GM12878 (cell line): ENCODE data around the gene ACVR1B. TPM values are rescaled to one million over a fixed set of nuclear protein-coding genes. Genes with fewer than 3 reads are reported as not detected.

Experiments used
- ATAC-seq: fragments of 200-7000 bp; cut with Tn5 transposase; 3 replicates; pipeline ENCODE4 v1.9.1; 2020; ENCODE audit warnings: mild to moderate bottlenecking, moderate library complexity
- BruUV-seq: library from RNA; stranded (reverse); fragments of 400-500 nt; replicated peaks from 2 replicates; lab custom pipeline; 2021; lab: Mats Ljungman, UMichigan
- CTCF ChIA-PET: fragments of 300-600 bp; sonication (Branson Sonifier 250); formaldehyde crosslinking; extraction: SDS; loops from one replicate; lab custom pipeline; 2021; ENCODE audit warnings: inconsistent platforms; lab: Yijun Ruan, JAX
- POLR2A ChIA-PET: fragments of 350-600 bp; formaldehyde crosslinking; extraction: SDS; loops from one replicate; lab custom pipeline; 2021; ENCODE audit warnings: inconsistent platforms; lab: Charles Lee
- RAD21 ChIA-PET: fragments of 300-600 bp; sonication (Branson Sonifier 250); formaldehyde crosslinking; loops from one replicate; lab custom pipeline; 2023; ENCODE audit warnings: antibody characterized with exemption; ENCODE audit not compliant: unreplicated experiment; lab: Charles Lee
- SMC1A ChIA-PET: fragments of 300-600 bp; sonication (Branson Sonifier 250); formaldehyde crosslinking; loops from one replicate; lab custom pipeline; 2023; ENCODE audit not compliant: unreplicated experiment, uncharacterized antibody; lab: Charles Lee
- DNase-seq: peaks from one replicate; pipeline ENCODE4 v3.0.0-alpha.2; 2011; ENCODE audit warnings: low read depth, low spot score
- FAIRE-seq: peaks from 3 replicates; lab custom pipeline; 2011; peaks lifted over from hg19 to GRCh38; lab: Jason Lieb, UNC
- H2AFZ ChIP-seq: 2 replicates; pipeline ENCODE4 v1.6.0; 2011; ENCODE audit warnings: low read depth, low read length, control low read depth; ENCODE audit not compliant: control insufficient read depth
- H3K27ac ChIP-seq: 2 replicates; pipeline ENCODE4 v1.5.1; 2011; ENCODE audit warnings: control low read depth; ENCODE audit not compliant: control insufficient read depth, insufficient read depth
- H3K27me3 ChIP-seq, 2 experiments: replicated peaks in 1 of 2; 2 replicates each; pipeline versions ENCODE4 v1.6.0 to v1.6.1; 2011; ENCODE audit warnings: low read length in 1 of 2; ENCODE audit not compliant: control insufficient read depth in 2 of 2, insufficient read depth in 2 of 2
- H3K36me3 ChIP-seq, 2 experiments: 2 replicates each; pipeline ENCODE4 v1.5.1; 2011; ENCODE audit warnings: low read length in 1 of 2; ENCODE audit not compliant: control insufficient read depth in 2 of 2, insufficient read depth in 2 of 2
- H3K4me1 ChIP-seq: 2 replicates; pipeline ENCODE4 v1.6.1; 2011; ENCODE audit warnings: mild to moderate bottlenecking, low read length, moderate library complexity, mixed read lengths; ENCODE audit not compliant: control insufficient read depth, insufficient read depth
- H3K4me2 ChIP-seq: 2 replicates; pipeline ENCODE4 v1.6.0; 2011; ENCODE audit warnings: control low read depth; ENCODE audit not compliant: control insufficient read depth, insufficient read depth
- H3K4me3 ChIP-seq: fragments of 200-600 bp; sonication (generic); 2 replicates; pipeline ENCODE4 v1.5.1; 2016
- H3K79me2 ChIP-seq: 2 replicates; pipeline ENCODE4 v1.6.0; 2011; ENCODE audit warnings: low read length; ENCODE audit not compliant: control insufficient read depth, insufficient read depth
- H3K9ac ChIP-seq: 2 replicates; pipeline ENCODE4 v1.8.0; 2011; ENCODE audit warnings: low read length, control low read depth, mixed read lengths; ENCODE audit not compliant: control insufficient read depth, insufficient read depth
- H3K9me3 ChIP-seq: replicated peaks from 3 replicates; pipeline ENCODE4 v1.5.1; 2011; ENCODE audit warnings: mild to moderate bottlenecking, low read length; ENCODE audit not compliant: control insufficient read depth, insufficient read depth
- H4K20me1 ChIP-seq: 2 replicates; pipeline ENCODE4 v1.6.0; 2011; ENCODE audit not compliant: control insufficient read depth, insufficient read depth
- ATF7 ChIP-seq: fragments of 450-650 bp; IDR thresholded peaks from 2 replicates; pipeline ENCODE4 v1.6.1; 2016; ENCODE audit warnings: low read depth, mild to moderate bottlenecking
- MTA2 ChIP-seq: fragments of 450-650 bp; IDR thresholded peaks from 2 replicates; pipeline ENCODE4 v1.6.1; 2016; ENCODE audit warnings: low read depth, mild to moderate bottlenecking, moderate library complexity
- PML ChIP-seq: IDR thresholded peaks from 2 replicates; pipeline ENCODE4 v1.6.1; 2012; ENCODE audit warnings: low read length, inconsistent platforms
- RAD21 ChIP-seq: IDR thresholded peaks from 2 replicates; pipeline ENCODE4 v1.6.1; 2011; ENCODE audit warnings: mild to moderate bottlenecking, low read depth, low read length, moderate library complexity; ENCODE audit not compliant: insufficient read depth
- ZNF274 ChIP-seq: IDR thresholded peaks from one replicate; pipeline ENCODE4 v1.8.0; 2011; ENCODE audit not compliant: insufficient read length, insufficient read depth
- WGBS: methylation state at CpG from one replicate; pipeline ENCODE4 v1.1.6; 2016; ENCODE audit warnings: low lambda C conversion rate; ENCODE audit not compliant: insufficient replicate concordance, insufficient coverage; ENCODE audit errors: missing lambda C conversion rate; 5-methylcytosine and 5-hydroxymethylcytosine counted together
- in situ Hi-C: fragments of 300-500 bp; cut with MboI; formaldehyde crosslinking; loops from 9 replicates; pipeline ENCODE4 v1.14.3; 2018; ENCODE audit warnings: mixed read lengths
- intact Hi-C: fragments of 100-400 bp; cut with micrococcal nuclease; formaldehyde crosslinking; loops from one replicate; pipeline ENCODE4 v1.14.2; 2022; ENCODE audit not compliant: unreplicated experiment
- polyA plus RNA-seq, 11 experiments: library from polyadenylated mRNA; depleted of rRNA in 4 of 11; unstranded in 6 of 11; stranded (reverse) in 5 of 11; fragments of >200 nt; fragmentation: Nextera tagmentation in 4 of 11; fragmentation: Illumina TruSeq in 1 of 11; extraction: Ambion mirVana in 4 of 11; extraction: Trizol in 1 of 11; gene quantifications; 1 replicate in 1 of 11; 2 replicates in 10 of 11; pipeline versions ENCODE4 v1.2.1 to v1.2.3, GENCODE V29; 2011 to 2016; ENCODE audit warnings: inconsistent platforms in 2 of 11, missing spikeins in 2 of 11, low read depth in 1 of 11
- total RNA-seq, 4 experiments: library from RNA; depleted of rRNA in 3 of 4; stranded (reverse); fragments of >200 nt in 3 of 4; fragmentation: Illumina TruSeq in 1 of 4; extraction: Trizol in 1 of 4; gene quantifications; 2 replicates each; pipeline versions ENCODE4 v1.2.1 to v1.2.3, GENCODE V29; 2013 to 2021
- TF ChIP-seq, protein P1 (sequence below): fragments of 450-650 bp; IDR thresholded peaks from 2 replicates; pipeline ENCODE4 v1.6.1; 2017; ENCODE audit warnings: borderline replicate concordance

ACVR1B gene
- total and polyA plus RNA-seq, 10 of the 15 experiments (the other 5 are each of a cell fraction or from before 2014, with no cell fraction given), result 0.02 to 0.69 (median 0.16) TPM; not detected in 2

DNA sequence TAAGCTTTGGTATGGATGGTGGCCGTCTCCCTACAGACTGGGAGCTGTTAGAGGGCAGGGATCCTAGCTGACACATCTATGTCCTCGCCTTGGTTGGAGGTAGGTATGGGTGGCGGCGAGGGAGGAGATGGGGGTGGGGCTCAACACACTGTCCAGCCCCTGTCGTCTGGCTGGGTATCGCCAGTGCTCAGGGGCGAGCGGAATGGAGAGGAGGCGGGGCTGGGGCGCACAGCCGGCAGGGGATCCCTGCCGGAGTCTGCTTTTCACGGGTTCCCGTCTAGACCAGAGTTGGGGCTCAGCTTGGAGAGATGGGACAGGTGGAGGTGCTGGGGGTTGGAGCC, 71.3 kb downstream of the ACVR1B start:
- no peak overlapping the region for H3K27ac ChIP-seq
- intact Hi-C loops, result loop anchor here (1.0 to 5.0 kb wide), 3 partner anchors 19 to 131 kb away; no protein-coding TSS in a partner anchor
- no peaks in the 10 kb centered on the region for H3K9me3 ChIP-seq
- ChIA-PET POLR2A (interaction anchor here (1.0 to 1.3 kb wide), 3 partner anchors 17 to 42 kb away, joined by 3 read pairs; no protein-coding TSS in a partner anchor), RAD21 (interaction anchor here (1.2 to 9.0 kb wide), 10 partner anchors 10 to 99 kb away, joined by 3 to 131 read pairs (median 4); partner anchors contain the start of gene TAMALIN)
- peaks cover 0 to 9% of the 10 kb centered on the region in 2 experiments; a peak in 2 of 4 replicates for H3K27me3 ChIP-seq
- H3K79me2 ChIP-seq, result no peaks in the 10 kb centered on the region
- peaks cover 21% of the 10 kb centered on the region for H3K4me1 ChIP-seq
- DNase-seq (no peak), FAIRE-seq (no peak)
- BruUV-seq, result no TSS peak
- peak overlapping the region; percentile 79 for H3K4me2 ChIP-seq
- no peak overlapping the region for H3K9ac ChIP-seq
- in situ Hi-C loops, result no loop called here
- peak overlapping the region; percentile 59 for H2AFZ ChIP-seq
- no peaks in the 10 kb centered on the region for H4K20me1 ChIP-seq
- peak overlapping the region; percentile 40; the same call in 1 of the 2 replicates for H3K4me3 ChIP-seq
- TF ChIP-seq ATF7 (no peak), ZNF274 (no peak), MTA2 (no peak), RAD21 (no peak), PML (no peak)
- TF ChIP-seq, protein P1, sequence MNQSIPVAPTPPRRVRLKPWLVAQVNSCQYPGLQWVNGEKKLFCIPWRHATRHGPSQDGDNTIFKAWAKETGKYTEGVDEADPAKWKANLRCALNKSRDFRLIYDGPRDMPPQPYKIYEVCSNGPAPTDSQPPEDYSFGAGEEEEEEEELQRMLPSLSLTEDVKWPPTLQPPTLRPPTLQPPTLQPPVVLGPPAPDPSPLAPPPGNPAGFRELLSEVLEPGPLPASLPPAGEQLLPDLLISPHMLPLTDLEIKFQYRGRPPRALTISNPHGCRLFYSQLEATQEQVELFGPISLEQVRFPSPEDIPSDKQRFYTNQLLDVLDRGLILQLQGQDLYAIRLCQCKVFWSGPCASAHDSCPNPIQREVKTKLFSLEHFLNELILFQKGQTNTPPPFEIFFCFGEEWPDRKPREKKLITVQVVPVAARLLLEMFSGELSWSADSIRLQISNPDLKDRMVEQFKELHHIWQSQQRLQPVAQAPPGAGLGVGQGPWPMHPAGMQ, result no peak
- TF ChIP-seq, all 136 proteins: peak for 0
- no peaks in the 10 kb centered on the region for H3K36me3 ChIP-seq
- CTCF ChIA-PET, result interaction anchor here (0.7 to 15.6 kb wide), 21 partner anchors 9 to 1037 kb away, joined by 3 to 622 read pairs (median 4); partner anchors contain the start of genes SMIM41 and TAMALIN
- WGBS, result 5% methylated on average over 14 of the region's 14 CpGs
- no peak for ATAC-seq
- SMC1A ChIA-PET, result interaction anchor here (0.7 to 13.7 kb wide), 13 partner anchors 10 to 221 kb away, joined by 3 to 322 read pairs (median 6); partner anchors contain the start of genes NR4A1 and TAMALIN
